HG03066 (cell line): Measurements from ENCODE around the gene AFDN.

Experiments
- ATAC-seq: cut with Tn5 transposase; IDR thresholded peaks from one replicate; pipeline ENCODE4 v1.9.1; 2021; ENCODE audit warnings: low read depth; ENCODE audit not compliant: unreplicated experiment

AFDN gene

GRCh38 chr6:167826896-167827582 is at the start of gene AFDN:
Gene AFDN, plus strand, starts transcription at chr6:167826911. Its CDS starts 222 bp downstream, at chr6:167827133.
- peak; percentile 35 for ATAC-seq

- no peak for ATAC-seq
Measured at GRCh38 chr6:167778497-167779128, 48.1 kb upstream of the AFDN start.

GRCh38 chr6:167779129-167779992 is 47.4 kb upstream of the AFDN start:
- no peak for ATAC-seq

GRCh38 chr6:167779993-167780655 is 46.6 kb upstream of the AFDN start:
- no peak for ATAC-seq

- no peak for ATAC-seq
Measured at GRCh38 chr6:167781066-167781767, 45.5 kb upstream of the AFDN start.

GRCh38 chr6:167781868-167782267 is 44.8 kb upstream of the AFDN start:
- ATAC-seq = no peak

- ATAC-seq = no peak
Measured at GRCh38 chr6:167782698-167783517, 43.8 kb upstream of the AFDN start.

GRCh38 chr6:167786853-167787675 is 39.6 kb upstream of the AFDN start:
- no peak for ATAC-seq

- no peak for ATAC-seq
Measured at GRCh38 chr6:167787896-167788562, 38.7 kb upstream of the AFDN start.

- ATAC-seq = no peak
Measured at GRCh38 chr6:167788563-167788903, 38.2 kb upstream of the AFDN start.

- no peak for ATAC-seq
Measured at GRCh38 chr6:167789358-167789757, 37.4 kb upstream of the AFDN start.

- ATAC-seq = no peak
Measured at GRCh38 chr6:167791091-167791779, 35.5 kb upstream of the AFDN start.

- no peak for ATAC-seq
Measured at GRCh38 chr6:167791780-167792478, 34.8 kb upstream of the AFDN start.

GRCh38 chr6:167793421-167793820 is 33.3 kb upstream of the AFDN start:
- ATAC-seq = no peak

GRCh38 chr6:167794161-167795157 is 32.3 kb upstream of the AFDN start:
- ATAC-seq = no peak

GRCh38 chr6:167795321-167795811 is 31.3 kb upstream of the AFDN start:
- ATAC-seq = no peak
